BJ (cell line): ENCODE results near the gene ZNF784. TPM values are rescaled to one million over a fixed set of nuclear protein-coding genes. Genes with fewer than 3 reads are reported as not detected.

Source experiments
- CTCF ChIA-PET: fragments of 350-600 bp; formaldehyde crosslinking; extraction: SDS; loops from one replicate; lab custom pipeline; 2021; ENCODE audit warnings: antibody characterized with exemption, inconsistent platforms; lab: Yijun Ruan, JAX
- POLR2A ChIA-PET: fragments of 300-600 bp; sonication (Branson Sonifier 250); formaldehyde crosslinking; extraction: SDS; loops from one replicate; lab custom pipeline; 2021; ENCODE audit warnings: antibody characterized with exemption; lab: Charles Lee
- DNase-seq: peaks from one replicate; pipeline ENCODE4 v3.0.0-alpha.2; 2011; ENCODE audit warnings: low read depth
- H3K27me3 ChIP-seq: 2 replicates; pipeline ENCODE4 v1.6.0; 2011; ENCODE audit warnings: low read length; ENCODE audit not compliant: control insufficient read depth, insufficient read depth
- H3K36me3 ChIP-seq: 2 replicates; pipeline ENCODE4 v1.5.1; 2011; ENCODE audit warnings: low read length; ENCODE audit not compliant: control insufficient read depth, insufficient read depth
- H3K4me3 ChIP-seq: 2 replicates; pipeline ENCODE4 v1.5.1; 2011; ENCODE audit warnings: low read depth, mild to moderate bottlenecking, control low read depth, low read length
- polyA plus RNA-seq: library from polyadenylated mRNA; depleted of rRNA; stranded (reverse); fragments of >200 nt; gene quantifications from 2 replicates; pipeline ENCODE4 v1.2.3, GENCODE V29; 2011
- TF ChIP-seq, protein P1 (sequence below): IDR thresholded peaks from 2 replicates; pipeline ENCODE4 v1.5.1; 2011; ENCODE audit warnings: low read depth, mild to moderate bottlenecking, control low read depth, inconsistent platforms, low read length, moderate library complexity; ENCODE audit not compliant: insufficient read depth

Gene ZNF784
- polyA plus RNA-seq, 1 experiment = 4.5 TPM

DNA sequence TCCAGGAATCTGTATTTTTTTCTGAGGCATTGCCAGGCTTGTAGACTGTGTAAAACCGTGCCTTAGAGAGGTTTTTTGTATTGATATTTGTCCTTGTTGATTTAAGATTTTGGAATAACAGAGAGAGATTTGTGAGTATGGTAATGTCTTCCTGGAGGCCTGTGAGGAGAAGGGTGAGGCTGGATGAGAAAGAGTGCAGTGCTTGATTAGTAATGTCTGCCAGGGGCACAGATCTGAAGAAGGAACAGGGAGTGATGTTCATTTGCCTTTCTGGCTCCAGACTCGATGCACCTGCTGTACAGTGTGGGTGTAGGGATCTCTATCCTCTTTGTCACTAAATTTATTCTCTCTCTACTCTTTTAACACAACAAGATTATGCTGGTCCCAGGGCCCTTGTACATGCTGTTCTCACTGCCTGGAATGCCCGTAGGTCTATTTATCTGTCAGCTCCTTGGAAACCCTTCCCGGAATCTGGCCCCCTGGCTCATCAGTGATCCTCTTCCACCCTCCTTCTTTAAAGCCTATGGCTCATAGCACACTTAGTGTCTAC lies 29.3 kb downstream of the ZNF784 start:
- H3K4me3 ChIP-seq = no peak overlapping the region
- POLR2A ChIA-PET = no interaction called here
- CTCF ChIA-PET = interaction anchor here (0.7 kb wide), 1 partner anchor 90 kb away, joined by 3 read pairs; no protein-coding TSS in a partner anchor

DNA sequence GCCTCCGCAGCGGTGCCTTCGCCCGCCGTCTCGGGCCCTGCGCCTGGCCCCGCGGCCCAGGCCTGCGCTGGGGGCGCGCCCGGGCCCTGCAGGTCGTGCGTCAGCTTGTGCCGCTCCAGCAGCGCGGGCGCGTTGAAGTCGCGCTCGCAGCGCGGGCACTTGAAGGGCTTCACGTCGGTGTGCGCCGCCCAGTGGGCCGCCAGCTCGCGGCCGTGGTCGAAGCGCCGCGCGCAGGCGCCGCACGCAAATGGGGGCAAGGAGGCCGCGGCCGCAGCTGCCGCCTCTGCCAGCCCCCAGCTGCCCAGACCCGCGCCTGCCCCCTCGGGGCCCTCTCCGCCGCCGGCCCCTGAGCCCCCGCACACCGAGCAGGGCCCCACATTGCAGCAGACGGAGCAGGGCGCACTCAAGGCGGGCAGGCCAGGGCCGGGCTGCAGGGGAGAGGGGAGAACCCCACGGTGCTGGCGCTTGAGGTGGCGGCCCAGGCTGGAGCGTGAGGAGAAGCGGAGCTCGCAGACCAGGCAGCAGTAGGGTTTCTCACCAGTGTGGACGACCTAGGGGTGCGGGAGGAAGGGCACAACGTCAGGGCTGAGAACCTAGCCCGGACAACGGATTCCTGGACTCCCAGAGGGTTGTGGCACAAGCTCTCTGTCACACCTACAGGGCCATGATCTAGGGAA lies 31.1 kb downstream of the ZNF784 start:
- no peak for DNase-seq
- POLR2A ChIA-PET = no interaction called here
- TF ChIP-seq, protein P1, sequence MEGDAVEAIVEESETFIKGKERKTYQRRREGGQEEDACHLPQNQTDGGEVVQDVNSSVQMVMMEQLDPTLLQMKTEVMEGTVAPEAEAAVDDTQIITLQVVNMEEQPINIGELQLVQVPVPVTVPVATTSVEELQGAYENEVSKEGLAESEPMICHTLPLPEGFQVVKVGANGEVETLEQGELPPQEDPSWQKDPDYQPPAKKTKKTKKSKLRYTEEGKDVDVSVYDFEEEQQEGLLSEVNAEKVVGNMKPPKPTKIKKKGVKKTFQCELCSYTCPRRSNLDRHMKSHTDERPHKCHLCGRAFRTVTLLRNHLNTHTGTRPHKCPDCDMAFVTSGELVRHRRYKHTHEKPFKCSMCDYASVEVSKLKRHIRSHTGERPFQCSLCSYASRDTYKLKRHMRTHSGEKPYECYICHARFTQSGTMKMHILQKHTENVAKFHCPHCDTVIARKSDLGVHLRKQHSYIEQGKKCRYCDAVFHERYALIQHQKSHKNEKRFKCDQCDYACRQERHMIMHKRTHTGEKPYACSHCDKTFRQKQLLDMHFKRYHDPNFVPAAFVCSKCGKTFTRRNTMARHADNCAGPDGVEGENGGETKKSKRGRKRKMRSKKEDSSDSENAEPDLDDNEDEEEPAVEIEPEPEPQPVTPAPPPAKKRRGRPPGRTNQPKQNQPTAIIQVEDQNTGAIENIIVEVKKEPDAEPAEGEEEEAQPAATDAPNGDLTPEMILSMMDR = no peak
- Histone ChIP-seq H3K27me3 (no peaks in the 10 kb centered on the region), H3K36me3 (peaks cover 14% of the 10 kb centered on the region), H3K4me3 (no peak overlapping the region)
- CTCF ChIA-PET = interaction anchor here (1.2 kb wide), 1 partner anchor 61 kb away, joined by 3 read pairs; no protein-coding TSS in a partner anchor

More for the DNA sequence above, 29.3 kb downstream of the ZNF784 start:
- TF ChIP-seq, protein P1 = no peak
- DNase-seq = no peak
- Histone ChIP-seq H3K36me3 (peaks cover 14% of the 10 kb centered on the region), H3K27me3 (no peaks in the 10 kb centered on the region)

DNA sequence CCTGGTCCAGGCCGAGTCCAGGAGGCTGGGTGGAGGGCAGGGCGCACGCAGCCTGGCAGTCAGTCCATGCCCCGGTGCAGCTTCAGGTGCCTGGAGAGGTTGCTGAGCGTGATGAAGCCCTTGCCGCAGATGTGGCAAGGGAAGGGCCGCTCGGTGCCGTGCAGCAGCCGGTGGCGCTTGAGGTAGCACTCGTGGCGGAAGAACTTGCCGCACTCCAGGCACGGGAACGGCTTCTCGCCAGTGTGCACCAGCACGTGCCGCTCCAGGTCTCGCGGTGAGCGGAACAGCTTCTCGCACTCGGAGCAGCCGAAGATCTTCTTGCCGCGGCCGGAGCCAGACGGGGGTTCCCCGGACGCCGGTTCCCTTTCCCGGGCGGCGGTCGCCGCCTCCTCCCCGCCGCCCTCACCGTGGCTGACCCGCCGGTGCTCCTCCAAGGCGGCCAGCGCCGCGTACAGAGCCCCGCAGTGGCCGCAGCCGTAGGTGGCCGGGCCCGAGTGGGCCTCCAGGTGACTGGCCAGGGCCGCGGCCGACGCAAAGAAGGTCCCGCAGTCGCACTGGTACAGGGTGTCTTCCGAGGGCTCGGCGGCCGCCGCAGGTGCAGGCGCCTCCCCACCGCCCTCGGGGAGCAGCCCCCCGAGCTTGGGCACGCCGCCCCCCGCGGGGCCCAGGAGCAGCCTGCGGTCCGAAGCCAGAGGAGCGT lies 31.8 kb downstream of the ZNF784 start:
- Histone ChIP-seq H3K27me3 (no peaks in the 10 kb centered on the region), H3K4me3 (no peak overlapping the region), H3K36me3 (peaks cover 14% of the 10 kb centered on the region)
- ChIA-PET POLR2A (no interaction called here), CTCF (interaction anchor here (1.2 kb wide), 1 partner anchor 62 kb away, joined by 3 read pairs; no protein-coding TSS in a partner anchor)
- no peak for DNase-seq
- TF ChIP-seq, protein P1 = no peak

DNA sequence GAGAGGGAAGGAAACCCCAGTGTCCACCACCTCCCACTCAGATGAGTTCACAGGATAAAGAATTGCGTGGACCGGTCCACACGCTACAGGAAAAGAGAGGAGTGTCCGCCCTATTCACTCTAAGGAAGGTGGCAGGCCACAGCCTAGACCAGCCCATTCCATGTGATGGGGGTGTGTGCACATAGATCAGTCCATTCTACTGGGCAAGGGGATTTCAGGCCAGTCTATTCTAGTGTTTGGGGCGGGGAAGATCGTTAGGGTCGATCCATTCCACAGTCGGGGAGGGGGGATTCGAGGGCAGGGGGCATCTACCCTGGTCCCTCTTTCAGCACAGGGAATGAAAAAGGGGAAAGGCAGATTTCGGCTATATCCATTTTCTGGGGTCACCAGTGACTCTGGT lies 32.8 kb downstream of the ZNF784 start:
- no peaks in the 10 kb centered on the region for H3K27me3 ChIP-seq
- TF ChIP-seq, protein P1 = no peak
- POLR2A ChIA-PET = no interaction called here
- CTCF ChIA-PET = no interaction called here
- H3K4me3 ChIP-seq = no peak overlapping the region
- H3K36me3 ChIP-seq = peaks cover 13% of the 10 kb centered on the region
- DNase-seq = no peak

DNA sequence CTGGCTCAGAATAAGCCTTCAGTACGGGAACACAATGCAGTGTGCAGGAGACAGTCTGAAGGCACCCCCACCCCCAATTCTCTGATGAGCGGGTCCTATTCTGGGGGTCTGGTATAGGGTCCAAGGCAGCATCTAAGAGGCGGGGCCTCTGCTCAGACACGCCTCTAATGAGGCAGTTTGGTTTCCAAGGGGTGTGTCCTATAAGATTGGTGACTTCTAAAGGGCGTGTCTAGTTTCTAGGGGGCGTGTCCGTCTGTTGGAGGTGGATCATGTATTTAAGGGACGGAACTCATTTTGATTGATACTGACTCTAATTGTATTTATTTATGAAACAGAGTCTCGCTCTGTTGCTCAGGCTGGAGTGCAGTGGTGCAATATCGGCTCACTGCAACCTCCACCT lies 33.7 kb downstream of the ZNF784 start:
- no peak for DNase-seq
- Histone ChIP-seq H3K36me3 (peaks cover 7% of the 10 kb centered on the region), H3K4me3 (no peak overlapping the region), H3K27me3 (no peaks in the 10 kb centered on the region)
- POLR2A ChIA-PET = no interaction called here
- CTCF ChIA-PET = no interaction called here
- TF ChIP-seq, protein P1 = no peak
